AG09309 (cell line): ENCODE data around the gene PANK2.
"Not testable (repeated sequence)": the region's sequence is repeated elsewhere in the genome, so short reads cannot be mapped to it uniquely, and the experiment has no call there.

Experiments
- DNase-seq: peaks from one replicate; pipeline ENCODE4 v3.0.0-alpha.2; 2010; ENCODE audit warnings: low read depth
- H3K4me3 ChIP-seq: 2 replicates; pipeline ENCODE4 v1.5.1; 2011; ENCODE audit warnings: mild to moderate bottlenecking, low read depth, low read length, moderate library complexity; ENCODE audit not compliant: control insufficient read depth
- CTCF ChIP-seq: IDR thresholded peaks from 2 replicates; pipeline ENCODE4 v1.5.1; 2011; ENCODE audit warnings: mild to moderate bottlenecking, low read depth, low read length, inconsistent platforms; ENCODE audit not compliant: insufficient read depth, control insufficient read depth; ENCODE audit errors: missing control alignments

The PANK2 gene

DNA sequence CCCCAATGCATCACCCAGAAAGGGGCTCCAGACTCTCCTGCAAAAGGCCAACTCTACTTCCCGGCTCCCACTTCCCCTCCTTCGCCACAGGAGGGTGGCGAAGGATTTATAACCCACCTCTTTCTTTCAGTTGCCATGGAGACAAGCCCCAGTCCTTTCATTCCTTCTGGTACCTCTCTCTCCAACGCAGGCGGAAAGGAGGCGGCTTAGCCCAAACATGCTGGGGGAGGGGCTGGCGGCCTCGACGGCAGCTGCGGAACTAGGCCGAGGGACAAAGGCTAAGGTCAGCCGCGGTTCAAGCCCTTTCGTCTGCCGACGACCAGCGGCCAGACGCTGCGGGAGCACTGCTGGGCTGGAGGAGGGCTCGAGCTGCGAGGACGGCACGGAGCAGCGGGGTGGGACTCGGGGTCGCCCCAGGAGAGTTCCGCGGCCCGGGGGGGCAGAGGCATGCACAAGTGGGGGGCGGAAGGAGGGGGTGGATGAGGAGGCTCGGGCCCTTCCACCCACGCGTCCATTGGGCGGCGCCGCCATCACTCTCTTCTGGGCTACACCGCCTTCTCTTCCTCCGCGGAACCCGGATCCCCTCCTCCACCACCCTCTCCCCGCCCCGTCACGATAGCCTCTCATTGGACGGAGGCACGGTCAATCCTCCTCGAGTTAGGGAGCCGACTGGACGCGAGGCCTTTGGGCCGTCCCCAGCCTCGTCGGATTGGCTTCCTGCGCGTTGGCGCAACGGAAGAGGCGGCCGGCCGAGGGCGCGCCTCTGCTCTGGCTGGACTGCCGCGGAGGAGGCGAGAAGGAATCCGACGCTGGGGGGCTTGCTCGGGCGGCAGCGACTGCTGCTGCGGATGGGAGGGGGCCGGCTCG, at the start of gene PANK2:
PANK2 (plus strand) TSS at position 766 of the 867 bp plus-strand sequence.
- H3K4me3 ChIP-seq = peak within 1 kb of the TSS; percentile 87
- TF ChIP-seq CTCF = peak; percentile 49
- peak; percentile 93 for DNase-seq

- not testable (repeated sequence) for H3K4me3 ChIP-seq, DNase-seq
Measured at GRCh38 chr20:3840201-3840600, 49.0 kb upstream of the PANK2 start.

DNA sequence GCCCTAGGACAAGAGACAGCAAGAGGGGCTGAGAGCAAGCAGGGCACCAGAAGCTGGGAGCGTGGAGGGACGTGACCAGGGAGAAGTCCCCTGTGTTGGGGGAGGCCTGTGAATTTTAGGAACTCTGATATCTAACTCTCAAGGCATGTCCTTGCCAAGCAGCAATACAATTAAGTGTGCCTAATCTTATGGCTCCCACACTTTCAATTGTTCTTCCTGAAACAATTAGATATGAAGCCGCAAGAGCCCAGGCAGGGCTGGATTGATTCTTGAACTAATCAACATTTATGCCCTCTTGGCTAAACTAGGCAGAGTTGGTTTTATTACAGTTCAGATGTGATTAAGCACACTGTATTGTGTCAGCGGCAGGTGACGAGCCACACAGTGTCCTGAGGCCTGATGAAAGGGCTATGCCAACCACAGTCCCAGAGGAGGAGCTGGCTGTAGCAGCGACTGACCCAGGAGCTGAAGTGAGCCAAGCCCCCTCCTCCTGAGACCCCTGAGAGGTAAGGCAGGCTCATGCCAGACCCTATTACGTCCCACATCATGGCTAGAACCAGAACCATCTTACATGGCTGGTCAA, 46.7 kb upstream of the PANK2 start:
- DNase-seq = no peak
- no peak for TF ChIP-seq CTCF
- H3K4me3 ChIP-seq = no peak overlapping the region

GRCh38 chr20:3843490-3843889, 45.7 kb upstream of the PANK2 start:
- peak; percentile 17 for DNase-seq
- no peak for TF ChIP-seq CTCF
- no peak overlapping the region for H3K4me3 ChIP-seq

GRCh38 chr20:3843990-3844619, 45.1 kb upstream of the PANK2 start:
- DNase-seq, H3K4me3 ChIP-seq: not testable (repeated sequence)

DNA sequence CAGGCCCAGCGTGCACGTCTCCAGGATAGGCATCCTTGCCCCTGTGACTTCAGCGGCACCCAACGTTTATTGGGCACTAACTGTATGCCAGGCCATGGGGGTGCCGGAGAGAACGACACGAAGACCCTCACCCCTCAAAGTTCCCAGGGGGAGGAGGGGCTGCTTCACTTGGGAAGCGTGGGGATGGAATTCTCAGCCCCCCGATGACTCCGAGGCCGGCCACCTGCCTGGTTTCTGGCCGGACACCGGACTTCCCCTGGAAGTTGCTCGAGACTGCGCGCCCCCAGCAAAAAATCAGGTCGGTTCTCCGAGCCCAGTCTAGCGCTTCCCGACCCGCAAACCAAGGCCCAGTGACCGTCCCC, 42.8 kb upstream of the PANK2 start:
- DNase-seq = no peak
- no peak for TF ChIP-seq CTCF
- peak overlapping the region; percentile 84 for H3K4me3 ChIP-seq

- no peak for TF ChIP-seq CTCF
- H3K4me3 ChIP-seq = peak within 1 kb of the TSS; percentile 84
- DNase-seq = no peak
Measured at GRCh38 chr20:3846740-3847428, 42.3 kb upstream of the PANK2 start, which contains the start of gene MAVS. Gene MAVS (plus strand): TSS chr20:3846834. CDS start chr20:3854625, 7,791 bp downstream.
